ENCODE results near the gene MAGEE2.
A peak's percentile ranks its signal among the peaks of the same experiment; 100 is the strongest.
"Not testable (repeated sequence)": the region's sequence is repeated elsewhere in the genome, so short reads cannot be mapped to it uniquely, and the experiment has no call there.

MAGEE2 gene, protein sequence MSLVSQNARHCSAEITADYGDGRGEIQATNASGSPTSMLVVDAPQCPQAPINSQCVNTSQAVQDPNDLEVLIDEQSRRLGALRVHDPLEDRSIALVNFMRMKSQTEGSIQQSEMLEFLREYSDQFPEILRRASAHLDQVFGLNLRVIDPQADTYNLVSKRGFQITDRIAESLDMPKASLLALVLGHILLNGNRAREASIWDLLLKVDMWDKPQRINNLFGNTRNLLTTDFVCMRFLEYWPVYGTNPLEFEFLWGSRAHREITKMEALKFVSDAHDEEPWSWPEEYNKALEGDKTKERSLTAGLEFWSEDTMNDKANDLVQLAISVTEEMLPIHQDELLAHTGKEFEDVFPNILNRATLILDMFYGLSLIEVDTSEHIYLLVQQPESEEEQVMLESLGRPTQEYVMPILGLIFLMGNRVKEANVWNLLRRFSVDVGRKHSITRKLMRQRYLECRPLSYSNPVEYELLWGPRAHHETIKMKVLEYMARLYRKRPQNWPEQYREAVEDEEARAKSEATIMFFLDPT

DNA sequence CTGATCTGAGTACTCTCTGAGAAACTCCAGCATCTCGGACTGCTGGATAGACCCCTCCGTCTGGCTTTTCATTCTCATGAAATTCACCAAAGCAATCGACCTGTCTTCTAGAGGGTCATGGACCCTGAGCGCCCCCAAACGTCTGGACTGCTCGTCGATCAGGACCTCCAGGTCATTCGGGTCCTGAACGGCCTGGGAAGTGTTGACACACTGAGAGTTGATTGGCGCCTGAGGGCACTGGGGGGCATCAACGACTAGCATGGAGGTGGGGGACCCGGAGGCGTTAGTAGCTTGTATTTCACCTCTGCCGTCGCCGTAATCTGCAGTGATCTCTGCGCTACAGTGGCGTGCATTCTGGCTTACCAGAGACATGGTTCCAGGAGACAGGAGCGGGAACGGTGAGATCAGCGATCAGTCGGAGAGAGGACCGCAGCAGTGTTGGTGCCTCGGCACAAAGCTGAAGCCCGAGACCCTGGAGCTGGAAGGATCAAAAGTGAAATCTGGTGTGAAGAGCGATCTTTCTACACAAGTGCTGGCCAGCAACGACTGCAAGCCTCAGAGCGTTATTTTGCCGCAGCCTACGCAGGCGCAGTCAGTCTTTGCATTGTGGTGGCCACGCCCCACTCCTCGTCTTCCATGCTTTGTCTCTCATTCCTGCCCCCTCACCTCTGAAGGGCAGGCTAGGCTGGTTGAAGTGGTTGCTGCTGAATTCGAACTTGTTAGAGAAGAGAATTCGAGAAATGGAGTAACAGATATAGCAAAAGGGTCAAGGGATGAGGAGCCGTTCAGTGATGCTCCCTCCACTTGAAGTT is at the start of gene MAGEE2:
Gene MAGEE2 (minus strand): TSS at position 575 of the 812 bp plus-strand sequence. CDS start 203 bp downstream, at position 372.
- DNase-seq (ENCODE audit: low read depth), result peak; percentile 12

DNA sequence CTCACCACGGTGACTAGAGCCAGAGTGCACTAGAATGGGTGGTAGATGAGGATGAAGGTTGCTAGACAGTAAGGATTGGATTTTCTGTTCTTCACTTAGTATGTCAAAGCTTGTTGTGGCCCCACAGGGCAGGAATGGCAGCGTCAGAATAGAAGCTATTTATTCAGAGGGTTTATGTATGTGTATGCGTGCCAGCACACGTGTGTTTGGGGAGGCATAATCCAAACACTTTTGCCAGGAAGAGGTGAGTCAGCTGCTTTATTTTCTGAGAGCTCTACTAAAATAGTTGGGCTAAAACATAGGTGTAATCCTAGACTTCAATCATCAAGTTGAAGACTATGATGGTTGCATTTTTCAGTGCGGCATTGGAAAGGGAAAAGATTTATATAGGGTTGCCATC is 1.2 kb upstream of the MAGEE2 start:
- no peak for DNase-seq (ENCODE audit: low read depth)

DNA sequence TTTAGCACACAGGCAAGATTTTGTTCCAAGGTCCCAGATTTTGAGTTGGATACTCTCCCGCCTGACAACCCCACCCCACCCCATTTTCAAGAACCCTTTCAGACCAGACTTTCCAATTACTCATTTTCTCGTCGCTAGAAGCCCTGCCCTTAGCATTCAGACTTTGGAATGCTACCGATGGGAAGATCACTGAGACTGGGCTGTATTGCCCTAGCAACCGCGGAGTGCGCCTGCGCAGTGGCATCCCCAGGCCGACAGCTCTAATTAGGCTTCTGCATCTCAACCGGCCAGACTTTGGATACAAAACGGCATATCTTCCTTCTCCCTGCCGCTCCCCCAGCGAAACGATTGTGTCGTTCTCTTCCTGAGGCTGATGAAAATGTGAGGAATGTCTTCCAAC is 3.4 kb downstream of the MAGEE2 start:
- no peak for DNase-seq (ENCODE audit: low read depth)

GRCh38 chrX:75768063-75768462 is 17.0 kb downstream of the MAGEE2 start:
- DNase-seq (ENCODE audit: low read depth), result not testable (repeated sequence)

DNA sequence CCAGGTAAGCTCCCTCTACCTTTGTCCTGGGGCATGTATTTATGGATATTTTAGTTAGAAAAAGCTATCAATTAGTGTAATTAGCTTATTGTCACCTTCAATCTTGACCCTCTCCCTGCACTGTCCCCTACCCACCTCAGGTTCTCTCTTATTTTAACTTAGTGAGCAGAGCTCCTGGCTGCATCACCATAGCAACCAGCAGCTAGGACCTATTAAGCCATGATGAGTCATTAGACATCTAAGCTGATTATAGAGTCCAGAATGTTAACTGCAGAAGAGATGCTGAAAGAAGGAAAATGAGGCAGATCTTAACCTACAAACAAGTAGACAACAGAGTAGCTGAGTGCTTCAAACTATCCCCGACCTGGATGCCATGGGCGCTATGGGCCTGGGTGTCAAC is 36.6 kb downstream of the MAGEE2 start:
- no peak for DNase-seq (ENCODE audit: low read depth)

DNA sequence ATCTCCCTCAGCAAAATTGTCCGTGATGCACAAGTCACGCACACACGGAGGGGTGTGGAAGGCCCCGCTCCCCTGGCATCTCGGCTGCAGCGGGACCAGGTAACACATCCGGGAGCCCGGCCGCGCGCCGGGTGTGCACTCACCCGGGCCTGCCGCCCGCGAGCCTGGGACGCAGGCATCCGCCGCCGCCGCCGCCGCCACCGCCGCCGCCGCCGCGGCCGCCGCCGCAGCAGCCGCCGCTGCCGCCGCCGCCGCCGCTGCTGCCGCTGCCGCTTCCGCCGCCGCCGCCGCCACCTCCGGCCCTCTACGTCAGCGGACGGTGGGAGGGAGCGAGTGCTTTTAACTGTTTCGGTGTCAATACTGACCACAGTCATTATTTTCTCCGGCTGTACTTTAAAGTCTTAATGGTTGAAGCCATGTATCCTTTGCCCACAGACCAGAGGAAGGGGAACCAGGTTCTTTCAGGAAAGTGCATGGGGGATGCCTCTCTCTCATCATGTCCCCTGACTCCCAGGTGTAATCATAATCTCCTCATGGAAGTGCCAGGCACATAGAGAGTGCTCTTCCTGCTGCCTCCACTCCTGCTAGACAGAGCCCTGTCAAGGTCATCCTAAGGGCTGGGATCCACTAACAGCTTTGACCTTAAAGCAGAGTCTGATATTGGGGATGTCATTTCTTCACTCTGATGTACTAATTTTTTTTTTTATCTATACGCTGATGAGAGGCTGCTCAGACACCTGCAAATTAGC is 38.0 kb downstream of the MAGEE2 start:
- peak; percentile 11 for DNase-seq (ENCODE audit: low read depth)

Data from activated T-cell treated with anti-CD3 and anti-CD28 coated beads for 48 hours (primary cell).